ENCODE measurements around the gene EPHA1.
A peak's percentile ranks its signal among the peaks of the same experiment; 100 is the strongest.

The EPHA1 gene

DNA sequence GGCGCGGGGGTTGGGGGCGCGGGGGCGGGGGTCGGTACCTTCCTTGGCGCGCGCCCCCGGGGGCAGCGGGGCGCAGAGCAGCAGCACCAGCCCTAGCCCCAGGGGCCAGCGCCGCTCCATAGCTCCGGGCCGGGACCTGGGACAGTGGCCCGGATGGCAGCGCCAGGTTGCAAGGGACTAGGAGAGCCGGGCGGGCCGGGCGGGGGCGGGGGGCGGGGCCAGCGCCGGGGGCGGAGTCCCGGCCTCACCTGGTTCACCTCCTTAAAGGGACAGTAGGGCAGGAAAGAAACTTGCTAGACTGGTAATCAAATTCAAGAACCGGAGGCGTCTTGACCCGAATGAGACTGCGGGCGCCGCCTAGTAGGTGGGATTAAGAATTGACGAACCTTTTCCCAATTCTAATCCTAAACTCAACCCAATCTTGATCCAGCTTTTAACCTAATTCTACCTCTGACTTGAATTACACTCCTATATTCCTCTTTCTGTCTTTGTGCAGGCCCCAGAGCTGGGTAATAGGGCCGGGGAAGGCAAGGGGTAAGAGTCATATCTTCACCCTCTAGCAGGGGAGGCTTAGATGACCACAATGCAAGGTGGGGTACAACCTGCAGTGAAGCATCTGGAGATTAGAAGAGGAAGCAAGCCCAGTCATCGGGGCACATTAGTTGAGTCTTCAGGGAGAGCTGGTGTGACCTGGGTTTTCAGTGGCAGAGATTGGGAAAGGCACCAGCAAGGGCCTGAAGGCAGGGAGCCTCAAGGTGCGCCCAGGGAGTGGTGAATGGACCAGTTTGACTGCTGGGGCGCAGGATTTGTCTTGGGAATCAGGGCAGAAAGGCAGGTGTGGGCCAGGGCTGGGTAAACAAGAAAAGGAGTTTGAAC lies at the start of gene EPHA1:
TSS of gene EPHA1 (minus strand) at position 171 of the 876 bp plus-strand sequence. CDS start at position 120, 51 bp downstream.
- peak; percentile 41 for DNase-seq (ENCODE audit: low read depth)

DNA sequence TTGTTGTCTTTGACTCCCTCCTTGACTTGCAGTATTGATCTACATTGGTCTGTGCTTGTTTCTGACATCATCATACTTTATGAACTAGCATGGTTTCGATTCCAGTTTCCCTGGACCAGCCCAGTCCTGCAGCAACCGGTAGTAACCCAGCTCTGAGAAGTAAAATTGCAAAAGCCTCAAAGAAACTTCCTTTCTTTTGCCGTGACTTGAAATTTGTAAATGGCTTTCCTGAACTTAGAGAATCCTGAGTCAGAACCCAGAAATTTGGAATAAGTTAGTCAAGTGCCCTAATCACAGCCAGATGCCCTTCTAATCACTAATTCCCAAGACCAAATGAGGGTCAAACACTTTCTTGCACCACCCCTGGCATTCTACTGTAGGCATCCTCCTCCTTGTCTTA lies 49.6 kb upstream of the EPHA1 start:
- no peak for DNase-seq (ENCODE audit: low read depth)

DNA sequence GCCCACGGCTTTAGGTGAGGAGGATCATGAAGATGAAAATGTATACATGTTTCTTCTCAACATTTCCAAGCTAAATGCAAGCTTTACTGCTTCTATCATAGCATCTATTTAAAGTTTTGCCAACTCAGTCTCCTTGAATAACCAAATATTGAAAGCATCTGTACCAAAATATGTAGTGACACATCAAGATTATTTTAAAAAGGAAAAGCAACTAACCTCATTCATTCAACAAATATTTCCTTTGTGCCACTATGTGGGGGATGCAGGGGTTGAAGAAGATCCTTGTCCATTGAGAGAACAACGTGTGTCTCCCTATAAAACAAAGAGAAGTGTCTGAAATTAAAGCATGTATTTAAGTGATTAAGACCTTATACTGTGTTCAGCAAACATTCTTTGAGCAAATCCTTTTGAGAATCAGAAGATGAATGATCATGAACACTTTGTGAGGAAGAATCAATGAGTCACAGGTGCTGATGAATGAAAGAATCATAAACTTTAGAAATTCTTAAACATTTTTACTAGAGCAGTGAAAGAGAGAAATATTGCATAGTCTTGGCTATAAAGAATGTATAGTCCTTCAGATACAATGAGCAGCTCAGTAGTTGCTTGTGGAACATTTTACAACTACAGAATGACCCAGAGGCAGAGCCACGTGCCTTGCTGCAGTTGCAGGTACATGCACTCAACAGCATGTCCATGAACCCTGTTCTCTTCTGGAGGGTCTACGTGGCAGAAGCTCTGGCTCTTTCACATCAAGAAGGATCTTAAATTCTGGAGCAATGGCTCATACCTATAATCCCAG lies 48.5 kb upstream of the EPHA1 start:
- DNase-seq (ENCODE audit: low read depth), result no peak

DNA sequence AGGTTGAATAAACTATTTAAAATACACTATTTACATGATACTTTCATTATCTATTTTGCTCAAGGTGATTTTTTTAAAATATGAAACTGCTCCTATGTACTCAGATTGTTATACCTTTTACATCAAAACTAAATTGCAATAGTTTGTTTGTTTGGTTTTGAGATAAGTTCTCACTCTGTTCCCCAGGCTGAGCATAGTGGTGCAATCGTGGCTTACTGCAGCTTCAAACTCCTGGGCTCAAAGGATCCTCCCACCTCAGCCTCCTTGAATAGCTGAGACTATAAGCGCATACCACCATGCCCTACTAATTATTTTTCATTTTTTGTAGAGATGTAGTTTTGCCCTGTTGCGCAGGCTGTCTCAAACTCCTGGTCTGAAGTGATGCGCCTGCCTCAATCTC lies 47.3 kb upstream of the EPHA1 start:
- DNase-seq (ENCODE audit: low read depth), result no peak

DNA sequence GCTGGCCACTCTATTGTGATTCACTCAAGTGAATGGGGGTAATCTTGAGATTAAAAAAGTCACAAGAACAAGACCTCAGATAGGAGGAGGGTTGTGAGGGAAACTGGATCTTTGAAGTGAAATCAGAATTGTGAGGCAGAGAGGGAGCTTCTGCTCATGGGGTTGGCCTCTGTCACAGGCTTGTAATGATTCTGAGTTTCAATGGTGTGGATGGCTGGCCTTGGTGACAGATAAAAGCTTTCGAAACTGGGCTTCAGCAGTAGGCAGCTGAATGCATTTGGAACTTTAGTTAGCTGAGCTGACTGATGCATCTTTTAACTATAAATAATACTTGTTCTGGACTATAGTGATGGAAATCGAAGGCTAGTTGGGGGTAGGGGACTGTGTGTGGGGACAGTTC lies 46.8 kb upstream of the EPHA1 start:
- DNase-seq (ENCODE audit: low read depth), result no peak

DNA sequence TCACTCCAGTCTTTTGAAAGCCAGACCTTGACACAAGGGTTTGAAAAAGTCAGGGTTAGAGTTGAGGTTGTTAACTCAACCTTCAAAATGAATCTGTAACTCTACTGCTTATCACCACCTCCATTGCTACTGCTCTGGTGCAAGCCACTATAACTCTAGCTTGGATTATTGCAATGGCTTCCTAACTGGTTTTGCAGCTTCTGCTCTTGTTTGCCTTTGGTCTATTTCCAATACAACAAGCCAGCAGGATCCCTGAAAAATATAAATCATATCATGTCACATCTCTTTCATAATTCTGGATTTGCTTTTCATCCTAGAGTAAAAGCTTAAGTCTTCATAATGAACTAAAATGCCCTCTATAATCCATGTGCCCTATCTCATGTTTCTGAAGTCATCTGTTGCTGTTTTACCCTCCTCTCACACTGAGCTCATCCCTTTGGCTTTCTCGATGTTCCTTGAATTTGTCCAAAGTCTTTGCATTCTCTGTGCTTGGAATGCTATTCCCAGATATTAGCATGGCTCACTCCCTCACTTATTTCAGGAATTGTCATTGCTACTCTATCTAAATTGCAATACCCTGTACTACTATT lies 45.5 kb upstream of the EPHA1 start:
- no peak for DNase-seq (ENCODE audit: low read depth)

DNA sequence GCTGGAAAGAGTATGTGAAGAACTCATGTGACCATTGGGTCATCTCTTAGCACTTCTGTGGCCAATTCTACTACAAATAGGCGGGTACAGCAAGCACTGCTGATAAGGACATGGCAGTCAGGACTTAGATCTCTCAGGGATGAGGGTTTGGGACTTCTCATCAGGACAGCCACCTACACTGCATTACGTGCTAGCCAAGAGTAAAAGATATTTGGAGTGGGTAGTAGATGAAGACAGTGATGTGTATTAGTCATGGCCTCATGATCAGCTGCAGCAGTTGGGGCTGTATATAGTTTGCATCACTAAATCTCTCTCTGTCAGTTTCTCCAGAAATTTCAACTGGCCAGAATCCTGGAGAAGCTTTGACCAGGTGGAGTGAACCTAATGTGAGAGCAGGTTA lies 43.8 kb upstream of the EPHA1 start:
- DNase-seq (ENCODE audit: low read depth), result no peak

DNA sequence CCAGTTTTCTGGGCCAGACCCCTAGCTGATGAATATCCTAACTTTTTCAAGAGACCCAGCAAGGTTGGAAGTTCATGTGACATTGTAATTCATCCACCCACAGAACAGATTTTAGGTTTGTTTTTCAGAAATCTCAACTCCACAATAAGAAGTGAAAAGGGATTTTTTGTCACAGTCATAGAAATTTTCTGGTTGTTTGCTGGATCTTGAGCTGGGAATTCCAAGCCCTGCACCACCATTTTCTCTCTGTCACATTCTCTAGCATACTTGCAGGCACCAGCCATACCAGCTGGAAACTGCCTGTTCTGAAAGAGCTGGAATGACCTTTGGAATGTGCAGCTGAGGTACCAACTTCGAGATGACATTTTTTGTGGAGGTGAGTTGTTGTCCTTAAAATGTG lies 43.1 kb upstream of the EPHA1 start:
- no peak for DNase-seq (ENCODE audit: low read depth)

DNA sequence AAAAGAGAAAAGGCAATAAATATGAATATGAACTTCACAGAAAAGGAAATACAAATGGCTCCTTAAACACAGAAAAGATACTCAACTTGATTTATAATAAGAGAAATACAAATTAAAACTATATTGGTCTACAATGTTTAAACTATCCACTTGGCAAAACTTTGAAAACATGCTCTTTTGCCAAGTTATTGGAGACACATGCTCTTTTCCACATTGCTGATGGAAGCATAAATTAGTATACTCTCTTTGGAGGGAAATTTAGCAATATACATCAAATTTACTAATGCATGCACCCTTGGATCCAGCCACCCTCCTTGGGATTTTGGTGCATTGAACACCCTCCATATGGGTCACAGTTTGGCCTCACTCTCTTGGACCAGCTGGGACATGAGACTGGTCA lies 42.5 kb upstream of the EPHA1 start:
- DNase-seq (ENCODE audit: low read depth), result no peak

DNA sequence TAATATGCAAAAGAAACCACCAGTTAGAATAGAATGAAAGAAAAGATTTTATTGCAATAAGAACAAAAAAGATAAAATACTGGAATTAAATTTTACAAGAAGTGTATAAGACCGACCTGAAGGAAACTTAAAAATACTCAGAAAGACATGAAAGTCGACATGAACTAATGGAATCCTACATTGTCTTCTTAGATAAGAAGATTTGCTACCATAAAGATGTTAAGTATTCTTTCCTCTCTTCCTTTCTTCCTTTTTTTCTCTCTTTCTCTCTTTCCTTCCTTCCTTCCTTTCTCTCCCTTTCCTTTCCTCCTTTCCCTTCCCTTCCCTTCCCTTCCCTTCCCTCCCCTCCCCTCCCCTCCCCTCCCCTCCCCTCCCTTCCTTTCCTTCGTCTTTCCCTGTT lies 41.1 kb upstream of the EPHA1 start:
- DNase-seq (ENCODE audit: low read depth), result no peak

DNA sequence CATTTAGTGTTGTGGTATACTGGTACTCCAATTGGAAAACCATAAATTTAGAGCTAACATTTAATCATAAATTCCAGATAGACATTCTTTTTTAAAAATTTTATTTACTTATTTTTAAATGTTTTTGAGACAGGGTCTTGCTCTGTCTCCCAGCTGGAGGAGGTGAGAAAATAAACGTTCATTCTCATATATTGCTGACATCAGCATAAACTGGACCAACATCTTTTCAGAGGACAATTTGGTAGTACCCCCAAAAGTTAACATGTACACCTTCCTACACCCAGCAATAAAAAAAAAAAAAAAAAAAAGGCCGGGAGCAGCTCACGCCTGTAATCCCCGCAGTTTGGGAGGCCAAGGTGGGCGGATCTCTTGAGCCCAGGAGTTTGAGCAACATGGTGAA lies 39.8 kb upstream of the EPHA1 start:
- DNase-seq (ENCODE audit: low read depth), result no peak

DNA sequence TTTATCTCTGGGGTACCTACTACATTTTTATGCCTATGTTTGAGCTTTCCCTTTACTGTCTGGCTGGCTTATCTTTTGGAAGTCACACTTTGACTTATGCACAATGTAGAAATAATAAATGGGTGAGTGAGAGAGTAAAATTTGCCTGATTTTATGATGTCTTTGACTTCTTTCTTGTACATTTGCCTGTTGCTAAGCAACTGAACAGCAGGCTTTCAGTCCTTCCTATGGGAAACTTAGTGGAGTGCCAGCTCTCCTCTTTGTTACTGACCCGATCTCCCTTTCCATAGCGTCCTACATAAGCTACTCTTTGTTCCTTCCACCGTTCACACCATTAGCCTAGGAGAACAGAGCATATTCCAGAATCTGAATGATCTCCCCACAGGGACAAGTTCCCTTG lies 38.8 kb upstream of the EPHA1 start:
- DNase-seq (ENCODE audit: low read depth), result no peak

DNA sequence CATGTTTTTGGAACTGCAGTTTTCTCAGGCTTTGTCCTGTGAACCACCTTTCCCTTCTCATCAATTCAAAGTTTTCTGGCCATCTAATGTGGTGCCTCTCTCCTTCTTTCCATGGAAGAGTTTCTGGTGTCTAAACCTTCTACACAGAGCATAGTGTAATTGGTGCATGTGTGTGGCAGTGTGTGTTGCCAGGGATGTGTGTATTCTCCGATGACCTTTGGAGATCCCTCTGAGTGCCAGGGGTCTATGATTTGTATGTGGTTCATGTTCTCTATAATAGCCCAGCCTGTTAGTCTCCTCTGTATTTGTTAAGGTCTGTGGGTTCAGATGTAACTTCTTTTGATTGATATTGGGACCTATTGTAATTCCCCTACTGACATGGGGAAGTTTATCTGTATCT lies 36.1 kb upstream of the EPHA1 start:
- DNase-seq (ENCODE audit: low read depth), result no peak

DNA sequence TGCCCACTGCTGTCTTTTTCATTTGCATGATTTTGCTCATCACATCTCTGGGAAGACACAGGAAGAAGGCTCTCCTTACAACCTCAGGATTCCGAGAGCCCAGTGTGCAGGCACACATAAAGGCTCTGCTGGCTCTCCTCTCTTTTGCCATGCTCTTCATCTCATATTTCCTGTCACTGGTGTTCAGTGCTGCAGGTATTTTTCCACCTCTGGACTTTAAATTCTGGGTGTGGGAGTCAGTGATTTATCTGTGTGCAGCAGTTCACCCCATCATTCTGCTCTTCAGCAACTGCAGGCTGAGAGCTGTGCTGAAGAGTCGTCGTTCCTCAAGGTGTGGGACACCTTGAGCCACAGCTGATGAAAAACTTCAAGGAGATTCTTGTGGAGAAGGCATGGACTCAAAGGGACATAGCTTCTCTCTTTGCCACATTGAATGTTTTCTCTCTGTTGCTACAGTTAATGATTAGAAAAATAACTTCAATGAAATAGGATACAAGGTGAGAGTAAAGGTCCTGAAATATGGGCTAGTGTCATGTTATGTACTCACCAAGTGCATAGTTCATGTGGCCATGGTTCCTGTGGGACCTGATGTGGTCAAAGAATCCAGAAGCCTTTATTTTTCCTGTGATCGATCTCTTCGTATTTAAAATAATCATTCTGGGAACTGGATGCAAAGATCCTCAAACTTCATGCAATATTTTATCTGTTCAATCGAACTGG lies 35.6 kb upstream of the EPHA1 start:
- no peak for DNase-seq (ENCODE audit: low read depth)

DNA sequence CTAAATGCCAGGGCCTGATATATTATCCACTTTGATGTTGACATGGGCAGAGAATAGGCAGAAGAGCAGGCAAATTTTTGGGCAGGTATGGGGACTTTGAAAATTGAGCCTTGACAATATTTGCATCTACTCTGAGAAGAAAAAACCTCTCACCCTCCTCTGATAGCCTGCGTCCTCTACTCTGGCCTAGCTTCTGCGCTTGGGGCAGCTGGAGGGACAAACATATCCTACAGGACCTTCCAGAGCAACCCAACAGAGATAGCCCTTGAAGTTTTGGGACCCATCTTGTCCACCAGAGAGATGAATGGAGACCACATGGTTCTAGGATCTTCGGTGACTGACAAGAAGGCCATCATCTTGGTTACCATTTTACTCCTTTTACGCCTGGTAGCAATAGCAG lies 34.5 kb upstream of the EPHA1 start, which contains the start of gene TAS2R60:
TSS of gene TAS2R60 (plus strand) at position 301 of the 400 bp plus-strand sequence. CDS start at position 301, 0 bp downstream.
- no peak for DNase-seq (ENCODE audit: low read depth)

DNA sequence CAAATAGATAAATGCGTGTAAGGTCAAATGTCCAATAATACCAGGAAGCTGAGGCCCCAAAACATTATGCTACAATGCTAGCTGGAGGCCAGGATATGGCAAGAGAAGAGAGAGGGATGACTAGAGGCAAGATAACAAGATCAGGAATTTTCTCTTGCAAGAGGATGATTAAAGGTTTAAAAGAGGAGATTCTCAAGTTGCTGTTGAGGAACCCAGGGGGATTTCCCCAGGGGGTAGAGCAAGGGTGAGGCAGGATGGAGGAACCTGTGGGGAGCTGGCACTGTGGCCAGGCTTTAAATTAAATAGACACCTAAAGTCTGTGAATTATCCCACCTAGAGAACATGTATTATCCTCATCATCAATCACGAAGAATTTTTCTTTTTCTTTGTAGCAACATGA lies 31.2 kb upstream of the EPHA1 start:
- DNase-seq (ENCODE audit: low read depth), result no peak

DNA sequence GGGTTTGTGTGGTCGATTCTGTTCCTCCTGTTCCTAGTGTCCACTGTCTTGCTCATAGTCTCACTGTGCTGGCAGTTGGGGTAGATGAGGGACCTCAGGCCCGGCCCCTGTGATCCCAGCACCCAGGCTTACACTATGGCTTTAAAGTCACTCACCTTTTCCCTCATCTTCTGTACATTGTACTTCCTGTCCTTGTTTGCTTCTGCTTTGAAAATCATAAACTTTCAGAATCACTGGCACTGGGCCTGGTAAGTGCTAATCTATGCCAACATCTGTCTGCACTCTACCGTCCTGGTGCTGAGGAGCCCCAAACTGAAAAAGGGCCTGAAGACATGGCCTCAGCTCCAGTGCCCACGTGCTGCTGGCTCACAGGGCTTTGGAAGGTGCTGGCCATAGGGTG lies 28.9 kb upstream of the EPHA1 start:
- no peak for DNase-seq (ENCODE audit: low read depth)

DNA sequence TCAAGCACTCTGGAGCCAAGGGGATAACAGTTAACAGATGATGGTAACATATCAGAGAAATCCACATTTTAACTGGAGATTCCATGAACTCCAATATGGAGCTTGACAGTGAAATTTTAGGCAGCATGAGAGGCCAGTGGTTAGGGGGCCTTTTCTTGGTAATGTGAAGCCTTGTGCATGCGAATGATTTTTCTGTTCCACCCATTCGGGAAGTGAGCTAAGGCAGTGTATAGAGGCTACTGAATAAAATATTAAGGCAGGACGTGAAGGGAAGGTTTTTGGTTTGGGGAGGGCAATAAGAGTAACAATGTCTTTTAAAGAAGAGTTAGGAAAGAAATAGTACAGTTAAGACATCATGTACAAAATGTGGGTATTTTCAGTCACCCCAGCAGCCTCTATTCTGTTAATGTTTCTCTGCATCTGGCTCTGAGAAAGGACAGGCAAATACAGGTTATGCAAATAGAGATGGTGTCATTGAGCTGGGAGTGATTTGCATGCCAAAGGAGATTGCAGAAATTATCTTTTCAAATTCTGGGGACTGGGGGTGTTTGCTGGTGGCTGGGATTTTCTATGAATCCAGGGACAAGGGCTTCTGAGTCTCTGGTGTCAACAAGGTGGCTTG lies 27.8 kb upstream of the EPHA1 start:
- no peak for DNase-seq (ENCODE audit: low read depth)

DNA sequence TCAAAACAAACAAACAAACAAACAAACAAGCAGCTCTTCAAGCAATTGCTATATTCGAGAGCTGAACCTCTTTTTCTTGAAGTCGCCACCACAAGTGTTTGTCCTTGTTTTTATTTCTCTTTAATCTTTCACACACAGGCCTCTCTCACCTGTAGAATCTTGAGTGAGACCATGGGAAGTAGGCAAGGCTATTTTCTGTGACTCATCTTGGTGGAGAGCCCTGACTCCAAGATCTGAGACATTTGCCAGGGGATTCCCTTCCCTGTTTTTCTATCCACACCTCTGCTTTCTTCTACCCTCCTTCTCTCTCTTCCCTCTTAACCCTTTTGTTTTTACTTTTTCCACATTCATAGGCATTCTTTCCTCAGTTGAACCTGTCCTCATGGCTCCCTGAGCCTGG lies 26.6 kb upstream of the EPHA1 start:
- no peak for DNase-seq (ENCODE audit: low read depth)

DNA sequence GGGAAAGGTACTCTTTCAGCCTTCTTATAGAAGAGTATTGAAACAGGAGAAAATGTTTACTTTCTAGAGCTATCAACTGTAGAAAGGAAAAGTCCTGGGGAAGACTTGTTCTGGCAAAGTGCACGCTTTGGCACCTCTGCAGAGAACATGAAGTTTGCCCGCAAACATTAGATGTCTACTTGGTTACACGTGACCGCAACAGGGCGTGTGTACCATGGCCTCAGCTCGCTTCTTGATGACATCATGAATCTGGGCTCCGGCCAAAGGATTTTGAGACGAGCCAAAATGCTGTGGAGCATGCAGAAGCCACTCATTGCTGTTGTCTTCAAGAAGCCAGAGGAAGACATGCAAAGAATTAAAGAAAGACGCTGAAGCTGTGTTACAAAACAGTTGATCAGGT lies 26.0 kb upstream of the EPHA1 start:
- DNase-seq (ENCODE audit: low read depth), result no peak

DNA sequence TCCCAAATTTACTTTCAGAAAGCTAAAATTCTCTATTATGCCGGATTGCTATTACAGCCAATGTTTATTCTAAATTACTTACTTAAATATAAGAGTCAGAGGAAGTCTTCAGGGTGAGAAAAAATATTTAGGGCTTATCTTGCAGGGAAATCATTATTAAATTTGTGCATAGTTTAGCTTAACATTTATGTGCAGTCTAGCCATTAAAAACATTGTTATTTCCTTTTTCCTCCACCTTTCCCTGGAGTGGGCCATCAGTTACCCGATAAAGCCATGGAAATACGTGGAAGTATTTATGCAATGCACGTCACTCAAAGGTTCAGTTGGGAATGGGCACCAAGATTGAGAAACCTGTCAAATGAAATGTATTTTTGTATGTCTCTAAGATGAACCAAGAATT lies 25.1 kb upstream of the EPHA1 start:
- no peak for DNase-seq (ENCODE audit: low read depth)

DNA sequence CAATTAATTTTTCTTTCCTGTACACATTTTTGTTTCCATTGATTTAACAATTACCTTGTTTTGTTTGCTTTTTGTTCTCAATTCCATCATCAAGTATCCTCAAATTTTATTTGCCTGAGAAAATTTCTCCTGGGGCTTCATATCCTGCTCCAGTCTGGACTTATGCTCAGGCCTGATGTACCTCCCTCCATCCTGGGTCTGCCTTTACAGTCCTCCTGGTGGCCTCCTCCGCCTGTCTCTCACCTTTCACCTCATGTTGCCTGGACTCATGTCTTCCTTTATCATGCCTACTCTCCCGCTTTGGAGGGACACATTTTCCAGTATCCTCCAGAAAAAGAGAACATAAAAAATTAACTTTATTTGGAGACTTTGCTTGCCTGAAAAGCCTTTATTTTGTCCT lies 22.5 kb upstream of the EPHA1 start:
- DNase-seq (ENCODE audit: low read depth), result no peak

Measured in activated T-cell treated with anti-CD3 and anti-CD28 coated beads for 1 hour (primary cell).